ENCODE results near the gene NLGN4Y. TPM values are rescaled to one million over a fixed set of nuclear protein-coding genes. Genes with fewer than 3 reads are reported as not detected.

Gene NLGN4Y
- total and polyA plus RNA-seq, 2 experiments from 2014 or later, result 10.9 to 73.6 TPM

DNA sequence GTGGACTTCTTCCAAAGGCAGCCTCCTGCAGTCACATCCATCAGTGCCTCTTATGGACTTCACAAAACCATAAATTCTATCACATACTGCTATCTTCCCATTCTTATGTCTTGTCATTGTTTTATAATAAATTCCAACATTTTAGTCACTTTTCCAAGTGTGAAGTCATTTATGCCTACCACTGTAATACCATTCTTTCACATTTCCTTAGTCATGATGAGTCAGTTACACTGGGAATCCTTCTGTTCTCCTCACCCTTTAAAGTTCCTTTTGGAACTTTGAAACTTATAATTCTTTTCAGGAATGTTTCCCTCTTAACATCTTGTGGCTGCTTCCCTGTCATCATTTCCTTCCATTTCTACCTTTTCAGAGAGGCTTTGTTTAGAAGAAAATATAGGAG is 279.7 kb downstream of the NLGN4Y start (continued):
- TF ChIP-seq, protein P1, sequence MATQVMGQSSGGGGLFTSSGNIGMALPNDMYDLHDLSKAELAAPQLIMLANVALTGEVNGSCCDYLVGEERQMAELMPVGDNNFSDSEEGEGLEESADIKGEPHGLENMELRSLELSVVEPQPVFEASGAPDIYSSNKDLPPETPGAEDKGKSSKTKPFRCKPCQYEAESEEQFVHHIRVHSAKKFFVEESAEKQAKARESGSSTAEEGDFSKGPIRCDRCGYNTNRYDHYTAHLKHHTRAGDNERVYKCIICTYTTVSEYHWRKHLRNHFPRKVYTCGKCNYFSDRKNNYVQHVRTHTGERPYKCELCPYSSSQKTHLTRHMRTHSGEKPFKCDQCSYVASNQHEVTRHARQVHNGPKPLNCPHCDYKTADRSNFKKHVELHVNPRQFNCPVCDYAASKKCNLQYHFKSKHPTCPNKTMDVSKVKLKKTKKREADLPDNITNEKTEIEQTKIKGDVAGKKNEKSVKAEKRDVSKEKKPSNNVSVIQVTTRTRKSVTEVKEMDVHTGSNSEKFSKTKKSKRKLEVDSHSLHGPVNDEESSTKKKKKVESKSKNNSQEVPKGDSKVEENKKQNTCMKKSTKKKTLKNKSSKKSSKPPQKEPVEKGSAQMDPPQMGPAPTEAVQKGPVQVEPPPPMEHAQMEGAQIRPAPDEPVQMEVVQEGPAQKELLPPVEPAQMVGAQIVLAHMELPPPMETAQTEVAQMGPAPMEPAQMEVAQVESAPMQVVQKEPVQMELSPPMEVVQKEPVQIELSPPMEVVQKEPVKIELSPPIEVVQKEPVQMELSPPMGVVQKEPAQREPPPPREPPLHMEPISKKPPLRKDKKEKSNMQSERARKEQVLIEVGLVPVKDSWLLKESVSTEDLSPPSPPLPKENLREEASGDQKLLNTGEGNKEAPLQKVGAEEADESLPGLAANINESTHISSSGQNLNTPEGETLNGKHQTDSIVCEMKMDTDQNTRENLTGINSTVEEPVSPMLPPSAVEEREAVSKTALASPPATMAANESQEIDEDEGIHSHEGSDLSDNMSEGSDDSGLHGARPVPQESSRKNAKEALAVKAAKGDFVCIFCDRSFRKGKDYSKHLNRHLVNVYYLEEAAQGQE (IDR thresholded peaks at IDR 0.05; ENCODE audit: unreplicated experiment), result no peak
- no peak for TF ChIP-seq ZNF114 (CRISPR knock-in tag; IDR thresholded peaks at IDR 0.05)
- TF ChIP-seq EZH2phosphoT487 (IDR thresholded peaks at IDR 0.05; ENCODE audit: unreplicated experiment), result no peak
- no peak for TF ChIP-seq CREB1 (CRISPR knock-in tag; IDR thresholded peaks at IDR 0.05; ENCODE audit: low read depth)

DNA sequence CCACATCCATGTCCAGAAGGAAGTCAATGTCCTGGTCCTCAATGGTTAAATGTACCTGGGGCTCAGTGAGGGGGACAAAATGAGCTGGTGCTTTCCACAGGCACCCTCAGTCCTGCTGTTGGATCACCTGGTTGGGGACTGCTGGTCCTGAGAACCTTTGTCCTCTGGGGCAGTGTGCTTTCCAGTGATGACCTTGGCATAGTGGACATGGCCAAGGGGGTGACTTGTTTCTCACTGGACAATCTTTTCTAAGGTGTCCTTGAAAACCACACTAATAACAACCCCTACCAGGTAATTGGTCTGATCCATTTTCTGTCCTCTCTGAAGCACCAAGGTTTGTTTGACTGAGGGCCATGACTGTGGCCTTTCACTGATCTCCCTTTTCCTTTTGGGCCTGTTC is 294.1 kb downstream of the NLGN4Y start:
- Mint-ChIP-seq H3K27ac (no peak overlapping the region), H3K9me3 (0 out of 3 replicates have a peak, but pooled peaks cover 2% of the 10 kb centered on the region), H3K4me3 (no peak overlapping the region), H3K36me3 (ENCODE audit: low read depth) (peaks cover 8% of the 10 kb centered on the region; the same call in 2 of the 3 replicates), H3K4me1 (no peaks in the 10 kb centered on the region), H3K27me3 (ENCODE audit: insufficient read depth, low read depth, poor library complexity) (peaks cover 2% of the 10 kb centered on the region)
- no peak for ATAC-seq
- Histone ChIP-seq H4K20me1 (replicated peaks; ENCODE audit: insufficient read depth) (no peaks in the 10 kb centered on the region), H3K27ac (ENCODE audit: low read depth) (no peak overlapping the region), H3K4me1 (ENCODE audit: insufficient read depth) (no peaks in the 10 kb centered on the region), H2AFZ (no peak overlapping the region), H3K9me2 (ENCODE audit: insufficient read depth) (no peaks in the 10 kb centered on the region), H3K4me2 (no peak overlapping the region), H3K27me3 (ENCODE audit: insufficient read depth) (no peaks in the 10 kb centered on the region), H3K4me3 (no peak overlapping the region), H3K79me2 (replicated peaks; ENCODE audit: insufficient read depth) (no peaks in the 10 kb centered on the region), H3F3A (replicated peaks; ENCODE audit: low read depth) (no peaks in the 10 kb centered on the region), H3K36me3 (ENCODE audit: insufficient read depth) (no peaks in the 10 kb centered on the region)
- DNase-seq (ENCODE audit: low spot score), result no peak
- TF ChIP-seq, protein P1 (IDR thresholded peaks at IDR 0.05; ENCODE audit: unreplicated experiment), result no peak
- no peak for TF ChIP-seq ZNF114 (CRISPR knock-in tag; IDR thresholded peaks at IDR 0.05)
- TF ChIP-seq ZNF331 (CRISPR knock-in tag; IDR thresholded peaks at IDR 0.05; ENCODE audit: low read depth), result no peak
- no peak for TF ChIP-seq EZH2 (IDR thresholded peaks at IDR 0.05; ENCODE audit: low read depth, unreplicated experiment)
- TF ChIP-seq EZH2phosphoT487 (IDR thresholded peaks at IDR 0.05; ENCODE audit: unreplicated experiment), result no peak
- TF ChIP-seq NANOG (IDR thresholded peaks at IDR 0.05; ENCODE audit: borderline replicate concordance), result no peak
- TF ChIP-seq POLR2AphosphoS5 (IDR thresholded peaks at IDR 0.05; ENCODE audit: low read depth), result no peak
- TF ChIP-seq STAT1 (IDR thresholded peaks at IDR 0.05; ENCODE audit: unreplicated experiment), result no peak
- no peak for TF ChIP-seq CREB1 (CRISPR knock-in tag; IDR thresholded peaks at IDR 0.05; ENCODE audit: low read depth)
- TF ChIP-seq, protein P2, sequence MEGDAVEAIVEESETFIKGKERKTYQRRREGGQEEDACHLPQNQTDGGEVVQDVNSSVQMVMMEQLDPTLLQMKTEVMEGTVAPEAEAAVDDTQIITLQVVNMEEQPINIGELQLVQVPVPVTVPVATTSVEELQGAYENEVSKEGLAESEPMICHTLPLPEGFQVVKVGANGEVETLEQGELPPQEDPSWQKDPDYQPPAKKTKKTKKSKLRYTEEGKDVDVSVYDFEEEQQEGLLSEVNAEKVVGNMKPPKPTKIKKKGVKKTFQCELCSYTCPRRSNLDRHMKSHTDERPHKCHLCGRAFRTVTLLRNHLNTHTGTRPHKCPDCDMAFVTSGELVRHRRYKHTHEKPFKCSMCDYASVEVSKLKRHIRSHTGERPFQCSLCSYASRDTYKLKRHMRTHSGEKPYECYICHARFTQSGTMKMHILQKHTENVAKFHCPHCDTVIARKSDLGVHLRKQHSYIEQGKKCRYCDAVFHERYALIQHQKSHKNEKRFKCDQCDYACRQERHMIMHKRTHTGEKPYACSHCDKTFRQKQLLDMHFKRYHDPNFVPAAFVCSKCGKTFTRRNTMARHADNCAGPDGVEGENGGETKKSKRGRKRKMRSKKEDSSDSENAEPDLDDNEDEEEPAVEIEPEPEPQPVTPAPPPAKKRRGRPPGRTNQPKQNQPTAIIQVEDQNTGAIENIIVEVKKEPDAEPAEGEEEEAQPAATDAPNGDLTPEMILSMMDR (conservative IDR thresholded peaks at IDR 0.05; ENCODE audit: low read depth in 2 of 2), result no peak
